ENCODE measurements around the gene PXMP2. TPM values are rescaled to one million over a fixed set of nuclear protein-coding genes. Genes with fewer than 3 reads are reported as not detected.

The PXMP2 gene
- total RNA-seq, 1 experiment from 2014 or later: 52.6 TPM

Other genes with a start within 250 kb of the PXMP2 start
- 111 and 130 TPM in 2 replicates for gene FBRSL1, start 197.4 kb upstream of the PXMP2 start, total RNA-seq (2021)
- gene LRCOL1, start 77.0 kb upstream of the PXMP2 start, total RNA-seq (2021): not detected in 2 replicates
- 0.17 TPM in 1 of 2 replicates, not detected in the other for gene P2RX2, start 68.8 kb upstream of the PXMP2 start, total RNA-seq (2021)
- gene POLE, start 245 bp upstream of the PXMP2 start, total RNA-seq (2021): 229 and 239 TPM in 2 replicates
- gene PGAM5, start 23.3 kb downstream of the PXMP2 start, total RNA-seq (2021): 108 and 121 TPM in 2 replicates
- gene ANKLE2, start 74.2 kb downstream of the PXMP2 start, total RNA-seq (2021): 103 and 107 TPM in 2 replicates
- 54.5 and 58.4 TPM in 2 replicates for gene GOLGA3, start 141.3 kb downstream of the PXMP2 start, total RNA-seq (2021)
- gene CHFR, start 200.0 kb downstream of the PXMP2 start, total RNA-seq (2021): 39.2 and 44.9 TPM in 2 replicates